GM06990 (cell line): ENCODE data around the gene MCM7.

Experiments
- DNase-seq: peaks from one replicate; pipeline ENCODE4 v3.0.0-alpha.2; 2011; ENCODE audit not compliant: insufficient read length; ENCODE audit errors: extremely low read depth
- H3K27me3 ChIP-seq: replicated peaks from 2 replicates; pipeline ENCODE4 v1.6.0; 2011; ENCODE audit warnings: low read length; ENCODE audit not compliant: control insufficient read depth, insufficient read depth
- H3K36me3 ChIP-seq: 2 replicates; pipeline ENCODE4 v1.5.1; 2011; ENCODE audit warnings: low read length; ENCODE audit not compliant: control insufficient read depth, insufficient read depth
- H3K4me3 ChIP-seq: replicated peaks from 2 replicates; pipeline ENCODE4 v1.5.1; 2011; ENCODE audit warnings: low read depth, mild to moderate bottlenecking, control low read depth, low read length
- TF ChIP-seq, protein P1 (sequence below): IDR thresholded peaks from 2 replicates; pipeline ENCODE4 v1.5.1; 2011; ENCODE audit warnings: low read length, control low read depth, mild to moderate bottlenecking, inconsistent platforms; ENCODE audit not compliant: insufficient read depth, poor library complexity, severe bottlenecking

MCM7 gene

DNA sequence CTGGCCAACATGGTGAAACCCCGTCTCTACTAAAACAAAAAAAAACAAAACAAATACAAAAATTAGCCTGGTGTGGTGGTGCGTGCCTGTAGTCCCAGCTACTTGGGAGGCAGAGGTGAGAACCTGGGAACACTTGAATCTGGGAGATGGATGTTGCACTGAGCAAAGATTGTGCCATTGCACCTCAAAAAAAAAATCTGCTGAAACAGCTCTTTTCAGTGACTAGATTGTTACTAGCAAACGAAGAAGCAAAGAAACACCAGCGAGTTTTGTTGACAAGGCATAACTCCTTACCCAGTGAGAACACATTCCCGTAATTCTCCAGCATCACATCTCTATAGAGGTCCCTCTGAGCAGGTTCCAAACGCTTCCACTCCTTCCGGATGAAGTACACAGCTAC is 26.4 kb downstream of the MCM7 start:
- no peak for DNase-seq
- TF ChIP-seq, protein P1, sequence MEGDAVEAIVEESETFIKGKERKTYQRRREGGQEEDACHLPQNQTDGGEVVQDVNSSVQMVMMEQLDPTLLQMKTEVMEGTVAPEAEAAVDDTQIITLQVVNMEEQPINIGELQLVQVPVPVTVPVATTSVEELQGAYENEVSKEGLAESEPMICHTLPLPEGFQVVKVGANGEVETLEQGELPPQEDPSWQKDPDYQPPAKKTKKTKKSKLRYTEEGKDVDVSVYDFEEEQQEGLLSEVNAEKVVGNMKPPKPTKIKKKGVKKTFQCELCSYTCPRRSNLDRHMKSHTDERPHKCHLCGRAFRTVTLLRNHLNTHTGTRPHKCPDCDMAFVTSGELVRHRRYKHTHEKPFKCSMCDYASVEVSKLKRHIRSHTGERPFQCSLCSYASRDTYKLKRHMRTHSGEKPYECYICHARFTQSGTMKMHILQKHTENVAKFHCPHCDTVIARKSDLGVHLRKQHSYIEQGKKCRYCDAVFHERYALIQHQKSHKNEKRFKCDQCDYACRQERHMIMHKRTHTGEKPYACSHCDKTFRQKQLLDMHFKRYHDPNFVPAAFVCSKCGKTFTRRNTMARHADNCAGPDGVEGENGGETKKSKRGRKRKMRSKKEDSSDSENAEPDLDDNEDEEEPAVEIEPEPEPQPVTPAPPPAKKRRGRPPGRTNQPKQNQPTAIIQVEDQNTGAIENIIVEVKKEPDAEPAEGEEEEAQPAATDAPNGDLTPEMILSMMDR = no peak
- H3K27me3 ChIP-seq = no peaks in the 10 kb centered on the region
- no peak overlapping the region for H3K4me3 ChIP-seq
- H3K36me3 ChIP-seq = peaks cover 56% of the 10 kb centered on the region

DNA sequence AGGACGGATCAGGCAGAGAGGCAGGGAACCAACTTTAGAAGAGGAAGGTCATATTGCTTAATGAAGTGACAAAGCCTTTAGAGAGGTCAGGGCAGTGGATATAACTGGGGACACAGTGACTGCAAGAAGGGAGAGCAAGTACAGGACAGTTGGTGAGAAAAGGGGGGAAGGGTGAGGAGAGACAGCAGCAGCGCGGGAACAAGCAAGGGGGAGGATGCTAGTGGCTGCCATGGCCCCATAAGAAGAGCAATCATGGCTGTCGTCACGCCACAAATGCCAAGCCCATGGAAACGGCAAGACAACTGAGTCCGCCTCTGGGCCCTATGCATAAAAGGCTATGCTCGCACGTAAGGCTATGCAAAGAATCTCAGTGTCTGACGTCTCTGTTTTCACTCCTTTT is 28.7 kb downstream of the MCM7 start:
- Histone ChIP-seq H3K36me3 (peaks cover 56% of the 10 kb centered on the region), H3K4me3 (no peak overlapping the region), H3K27me3 (no peaks in the 10 kb centered on the region)
- DNase-seq = no peak
- TF ChIP-seq, protein P1 = no peak

DNA sequence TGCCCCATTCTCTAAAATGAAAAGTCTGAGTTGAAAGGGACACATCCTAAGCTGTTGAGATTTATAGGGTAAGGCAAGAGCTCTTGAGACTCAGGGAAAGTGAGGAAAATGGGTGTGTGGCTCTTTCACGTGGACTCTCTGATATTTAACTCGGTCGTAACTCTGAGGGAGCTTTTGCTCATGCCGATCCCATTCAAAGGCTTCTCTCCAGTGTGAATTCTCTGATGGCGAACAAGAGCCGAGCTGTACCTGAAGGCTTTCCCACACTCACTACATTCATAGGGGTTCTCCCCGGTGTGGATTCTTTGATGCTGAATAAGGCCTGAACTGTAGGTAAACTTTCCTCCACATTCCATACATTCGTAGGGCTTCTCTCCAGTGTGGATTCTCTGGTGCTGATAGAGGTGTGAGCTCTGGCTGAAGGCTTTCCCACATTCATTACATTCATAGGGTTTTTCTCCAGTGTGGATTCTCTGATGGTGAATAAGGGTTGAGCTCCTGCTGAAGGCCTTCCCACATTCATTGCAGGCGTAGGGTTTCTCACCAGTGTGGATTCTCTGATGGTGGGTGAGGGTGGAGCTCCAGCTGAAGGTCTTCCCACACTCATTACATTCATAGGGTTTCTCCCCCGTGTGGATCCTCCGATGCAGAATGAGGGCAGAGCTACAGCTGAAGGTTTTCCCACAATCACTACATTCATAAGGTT is 30.0 kb downstream of the MCM7 start:
- H3K27me3 ChIP-seq = no peaks in the 10 kb centered on the region
- peaks cover 52% of the 10 kb centered on the region for H3K36me3 ChIP-seq
- no peak overlapping the region for H3K4me3 ChIP-seq
- DNase-seq = no peak
- TF ChIP-seq, protein P1 = no peak

DNA sequence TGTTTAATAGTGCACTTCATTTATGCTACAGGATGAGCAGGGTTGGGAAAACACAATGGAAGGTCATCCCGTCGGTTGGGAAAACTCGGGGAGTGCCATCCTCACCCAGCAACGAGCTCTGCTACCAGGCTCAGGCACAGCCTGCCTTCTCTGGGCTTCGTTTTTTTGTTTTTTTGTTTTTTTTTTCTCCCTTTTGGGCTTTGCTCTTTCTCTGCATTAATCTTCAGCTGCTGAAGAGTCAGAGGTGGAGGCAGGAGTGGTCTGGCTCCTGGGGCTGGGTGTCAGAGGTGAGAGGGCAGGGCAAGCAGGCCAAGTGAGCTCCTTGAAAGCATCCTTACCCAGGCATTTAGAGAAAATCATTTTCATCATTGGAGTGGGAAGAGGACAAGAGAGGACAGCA is 31.2 kb downstream of the MCM7 start:
- Histone ChIP-seq H3K27me3 (no peaks in the 10 kb centered on the region), H3K4me3 (no peak overlapping the region), H3K36me3 (peaks cover 45% of the 10 kb centered on the region)
- TF ChIP-seq, protein P1 = no peak
- no peak for DNase-seq

DNA sequence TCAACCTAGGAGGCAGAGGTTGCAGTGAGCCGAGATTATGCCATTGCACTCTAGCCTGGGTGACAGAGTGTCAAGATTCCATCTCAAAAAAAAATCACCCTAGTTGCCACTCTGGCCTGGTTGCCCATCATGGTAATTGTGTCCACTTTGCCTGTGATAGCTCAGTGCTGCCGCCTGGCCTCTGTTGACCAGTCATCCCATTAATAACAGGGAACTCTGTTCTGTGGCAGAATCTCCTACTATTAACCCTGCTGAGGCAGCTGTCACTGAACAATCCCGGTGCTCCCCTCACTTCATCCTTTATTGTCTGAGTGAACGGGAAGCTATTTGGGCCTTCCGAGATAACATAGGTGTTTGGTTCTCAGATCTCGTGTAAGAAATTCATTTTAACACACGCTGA is 34.2 kb downstream of the MCM7 start:
- Histone ChIP-seq H3K36me3 (peaks cover 28% of the 10 kb centered on the region), H3K27me3 (no peaks in the 10 kb centered on the region), H3K4me3 (no peak overlapping the region)
- no peak for DNase-seq
- TF ChIP-seq, protein P1 = no peak

DNA sequence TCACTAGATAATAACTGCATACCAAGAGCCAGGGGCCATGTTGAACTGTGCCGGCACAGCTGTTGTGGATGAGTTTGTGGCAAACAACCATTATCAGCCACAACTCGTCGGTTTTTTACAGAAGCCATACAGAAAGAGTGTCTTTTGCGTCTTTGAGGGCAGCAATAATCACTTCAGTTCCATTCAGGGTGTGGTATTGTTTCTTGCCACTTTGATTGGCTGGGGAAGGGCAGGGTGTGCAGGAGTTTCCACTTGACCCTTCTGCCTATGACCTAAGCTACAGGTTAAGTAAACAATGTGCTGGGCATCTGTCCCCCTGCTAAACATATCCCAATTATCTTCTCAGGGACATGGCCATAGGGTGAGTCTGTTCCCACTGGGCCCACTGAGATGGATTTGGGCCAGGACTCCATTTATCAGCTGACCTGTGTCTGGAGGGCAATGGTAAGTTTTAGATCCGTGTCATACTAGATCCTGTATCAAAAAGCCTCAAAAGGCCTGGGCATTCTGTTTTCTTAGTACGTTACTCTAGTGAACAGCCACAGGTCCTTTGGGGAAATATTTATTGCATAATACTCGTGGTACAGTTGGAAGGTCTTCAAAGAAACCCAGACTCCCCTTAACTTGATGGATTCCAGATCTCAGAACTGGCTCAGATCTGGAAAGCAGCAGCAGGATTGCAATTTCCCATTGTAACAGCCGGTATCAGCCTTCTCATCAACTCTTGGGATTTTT is 35.6 kb downstream of the MCM7 start:
- no peak for DNase-seq
- peaks cover 18% of the 10 kb centered on the region for H3K36me3 ChIP-seq
- H3K4me3 ChIP-seq = no peak overlapping the region

More for the DNA sequence above, 35.6 kb downstream of the MCM7 start:
- TF ChIP-seq, protein P1 = no peak
- H3K27me3 ChIP-seq = no peaks in the 10 kb centered on the region
